Effector memory CD8-positive, alpha-beta T cell (primary cell): ENCODE data around the gene C1QTNF1.
A peak's percentile ranks its signal among the peaks of the same experiment; 100 is the strongest.

ENCODE experiments used
- ATAC-seq: fragments of 150-1000 bp; cut with Tn5 transposase; replicated peaks from 2 replicates; pipeline ENCODE4 v1.10.0; 2021; ENCODE audit warnings: mild to moderate bottlenecking, moderate library complexity
- DNase-seq, 3 experiments: peaks; one replicate each; pipeline ENCODE4 v3.0.0; 2021
- H3K27ac Mint-ChIP-seq, 2 donors: one replicate each; pipeline ENCODE4 v1.8.0; 2022; ENCODE audit warnings: mild to moderate bottlenecking in 2 of 2, mixed read lengths in 2 of 2, moderate library complexity in 2 of 2
- H3K27me3 Mint-ChIP-seq, 2 donors: one replicate each; pipeline ENCODE4 v1.8.0; 2022; ENCODE audit warnings: mixed read lengths in 2 of 2
- H3K36me3 Mint-ChIP-seq: one replicate; pipeline ENCODE4 v1.8.0; 2022; ENCODE audit warnings: mild to moderate bottlenecking, moderate library complexity, mixed read lengths; ENCODE audit not compliant: insufficient read depth
- H3K4me1 Mint-ChIP-seq, 2 donors: one replicate each; pipeline ENCODE4 v1.8.0; 2022; ENCODE audit warnings: low read depth in 2 of 2, mixed read lengths in 2 of 2
- H3K4me3 Mint-ChIP-seq, 2 donors: one replicate each; pipeline ENCODE4 v1.8.0; 2022; ENCODE audit warnings: mild to moderate bottlenecking in 2 of 2, mixed read lengths in 2 of 2, moderate library complexity in 2 of 2
- H3K9me3 Mint-ChIP-seq, 2 donors: one replicate each; pipeline ENCODE4 v1.8.0; 2022; ENCODE audit warnings: mixed read lengths in 2 of 2
- total RNA-seq, 9 experiments: gene quantifications; one replicate each; lab custom pipeline; 2026; lab: John Stamatoyannopoulos, UW

Gene C1QTNF1, protein sequence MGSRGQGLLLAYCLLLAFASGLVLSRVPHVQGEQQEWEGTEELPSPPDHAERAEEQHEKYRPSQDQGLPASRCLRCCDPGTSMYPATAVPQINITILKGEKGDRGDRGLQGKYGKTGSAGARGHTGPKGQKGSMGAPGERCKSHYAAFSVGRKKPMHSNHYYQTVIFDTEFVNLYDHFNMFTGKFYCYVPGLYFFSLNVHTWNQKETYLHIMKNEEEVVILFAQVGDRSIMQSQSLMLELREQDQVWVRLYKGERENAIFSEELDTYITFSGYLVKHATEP
- 0 to 0.54 (median 0.10) reads per million in 9 experiments for total RNA-seq

DNA sequence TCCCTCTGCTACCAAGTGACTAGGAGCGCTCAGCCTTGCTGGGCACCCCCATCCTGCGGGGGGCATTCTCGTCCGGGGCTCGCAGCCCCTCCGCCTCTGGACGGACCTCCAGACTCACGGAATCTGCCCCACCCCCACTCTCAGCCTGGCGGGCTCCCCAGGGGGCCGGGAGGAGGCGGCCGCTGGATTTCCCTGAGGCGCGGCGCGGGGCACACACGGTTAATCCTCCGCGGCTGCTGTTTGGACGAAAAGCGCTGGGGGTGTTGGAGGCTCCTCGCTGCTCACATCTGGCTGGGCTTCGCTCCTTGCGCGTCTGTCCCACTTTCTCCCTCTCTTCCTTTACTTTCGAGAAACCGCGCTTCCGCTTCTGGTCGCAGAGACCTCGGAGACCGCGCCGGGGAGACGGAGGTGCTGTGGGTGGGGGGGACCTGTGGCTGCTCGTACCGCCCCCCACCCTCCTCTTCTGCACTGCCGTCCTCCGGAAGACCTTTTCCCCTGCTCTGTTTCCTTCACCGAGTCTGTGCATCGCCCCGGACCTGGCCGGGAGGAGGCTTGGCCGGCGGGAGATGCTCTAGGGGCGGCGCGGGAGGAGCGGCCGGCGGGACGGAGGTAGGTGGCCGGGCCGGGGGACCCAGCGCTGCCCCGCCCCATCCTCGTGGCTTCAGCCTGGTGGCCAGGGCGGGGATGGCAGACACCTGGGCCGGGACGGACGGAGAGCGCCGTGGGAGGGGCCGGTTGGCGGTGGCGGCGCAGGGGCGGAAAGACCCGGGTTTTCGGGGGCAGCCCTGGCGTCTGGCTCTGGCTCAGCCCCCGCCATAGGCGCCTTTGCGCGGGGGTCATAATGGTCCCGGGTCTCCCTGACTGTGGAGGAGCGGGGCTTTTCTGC, at the start of gene C1QTNF1:
Gene C1QTNF1 (plus strand): TSS at position 284 of the 886 bp plus-strand sequence. CDS start 19,800 bp downstream, outside the sequence.
- Mint-ChIP-seq H3K9me3 (no peaks in the 10 kb centered on the region), H3K4me1 (peaks cover 9 to 12% of the 10 kb centered on the region in 2 donors), H3K4me3 (peak within 1 kb of the TSS; percentile 82 to 94), H3K36me3 (peaks cover 3% of the 10 kb centered on the region), H3K27ac (peak within 1 kb of the TSS; percentile 51 to 83), H3K27me3 (peaks cover 31 to 56% of the 10 kb centered on the region in 2 donors)
- DNase-seq (peak; percentile 25 to 37 (median 25)), ATAC-seq (peak; percentile 84)

DNA sequence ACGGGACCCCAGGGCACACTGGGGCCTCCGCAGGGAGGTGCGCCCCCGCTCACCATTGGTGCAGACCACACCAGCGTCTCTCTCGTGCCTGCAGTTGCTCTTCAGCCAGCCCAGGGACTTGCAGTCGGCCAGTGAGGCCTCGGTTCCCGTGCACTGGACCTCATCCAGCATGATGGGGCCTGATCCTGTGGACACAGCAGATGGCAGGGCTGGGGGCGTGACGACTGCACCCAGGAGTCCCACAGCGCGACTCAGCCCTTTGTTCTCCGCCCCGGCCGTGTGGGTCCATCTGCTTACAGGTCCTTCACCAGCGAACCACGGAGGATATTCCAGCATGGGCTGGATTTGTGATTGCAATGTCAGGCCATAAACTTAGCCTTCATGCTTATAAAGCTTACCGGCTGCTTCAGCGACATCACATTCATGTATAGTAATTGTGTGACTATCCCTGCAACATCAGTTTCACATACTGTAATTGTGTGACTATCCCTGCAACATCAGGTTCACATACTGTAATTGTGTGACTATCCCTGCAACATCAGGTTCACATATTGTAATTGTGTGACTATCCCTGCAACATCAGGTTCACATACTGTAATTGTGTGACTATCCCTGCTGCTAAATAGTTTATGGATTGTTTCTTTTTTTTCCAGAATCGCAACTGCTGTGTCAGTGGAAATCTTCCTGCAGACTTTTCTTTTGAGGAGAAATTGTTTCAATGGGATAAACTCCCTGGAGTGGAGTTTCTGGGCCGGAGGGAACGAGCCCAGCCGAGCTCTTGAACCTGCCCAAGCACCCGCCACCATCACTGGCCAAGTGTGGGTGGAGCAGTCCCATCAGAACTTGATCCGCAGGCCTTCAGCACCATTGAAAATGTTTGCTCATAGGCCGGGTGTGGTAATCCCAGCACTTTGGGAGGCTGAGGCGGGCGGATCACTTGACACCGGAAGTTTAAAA, 49.1 kb upstream of the C1QTNF1 start:
- Mint-ChIP-seq H3K4me1 (peaks cover 4 to 11% of the 10 kb centered on the region in 2 donors), H3K36me3 (peaks cover 7% of the 10 kb centered on the region), H3K9me3 (no peaks in the 10 kb centered on the region), H3K27ac (no peak overlapping the region), H3K4me3 (no peak overlapping the region), H3K27me3 (peaks cover 7 to 26% of the 10 kb centered on the region in 2 donors)
- ATAC-seq, result no peak
- DNase-seq, result no peak

- H3K27ac Mint-ChIP-seq, result peak overlapping the region in 1 of 2 donors; percentile 69
- H3K4me1 Mint-ChIP-seq, result peaks cover 0 to 3% of the 10 kb centered on the region in 2 donors
- H3K36me3 Mint-ChIP-seq, result peaks cover 3% of the 10 kb centered on the region
- H3K9me3 Mint-ChIP-seq, result no peaks in the 10 kb centered on the region
- H3K4me3 Mint-ChIP-seq, result no peak overlapping the region
- DNase-seq (no peak), ATAC-seq (no peak)
- H3K27me3 Mint-ChIP-seq, result peaks cover 0 to 6% of the 10 kb centered on the region in 2 donors
Observed at GRCh38 chr17:78976907-78977680, 46.9 kb upstream of the C1QTNF1 start.

DNA sequence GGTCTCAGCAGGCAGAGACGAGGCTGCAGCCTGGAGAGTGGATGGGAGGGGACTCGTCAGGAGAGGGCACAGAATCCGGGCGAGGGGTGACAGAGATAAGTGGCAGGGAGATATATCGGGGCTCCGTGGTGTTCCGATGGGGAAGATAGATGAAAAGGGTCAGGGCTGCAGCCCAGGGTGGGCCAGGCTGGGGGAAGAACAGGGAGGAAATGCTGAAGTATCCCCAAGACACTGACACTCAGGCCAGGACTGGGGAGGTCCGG, 46.4 kb upstream of the C1QTNF1 start:
- peaks cover 3% of the 10 kb centered on the region for H3K36me3 Mint-ChIP-seq
- H3K4me3 Mint-ChIP-seq, result no peak overlapping the region
- H3K27ac Mint-ChIP-seq, result no peak overlapping the region
- H3K27me3 Mint-ChIP-seq, result peaks cover 0 to 1% of the 10 kb centered on the region in 2 donors
- H3K4me1 Mint-ChIP-seq, result no peaks in the 10 kb centered on the region
- H3K9me3 Mint-ChIP-seq, result no peaks in the 10 kb centered on the region
- DNase-seq (no peak), ATAC-seq (no peak)

- ATAC-seq (no peak), DNase-seq (no peak)
- H3K9me3 Mint-ChIP-seq, result no peaks in the 10 kb centered on the region
- H3K4me3 Mint-ChIP-seq, result no peak overlapping the region
- H3K36me3 Mint-ChIP-seq, result peaks cover 3% of the 10 kb centered on the region
- H3K27ac Mint-ChIP-seq, result no peak overlapping the region
- no peaks in the 10 kb centered on the region for H3K27me3 Mint-ChIP-seq
- H3K4me1 Mint-ChIP-seq, result no peaks in the 10 kb centered on the region
Observed at GRCh38 chr17:78977997-78978973, 45.7 kb upstream of the C1QTNF1 start.

- Mint-ChIP-seq H3K27me3 (no peaks in the 10 kb centered on the region), H3K4me3 (peak within 1 kb of the TSS; percentile 31 to 62), H3K27ac (no peak within 1 kb of the TSS), H3K36me3 (peaks cover 3% of the 10 kb centered on the region), H3K9me3 (no peaks in the 10 kb centered on the region), H3K4me1 (no peaks in the 10 kb centered on the region)
- peak; percentile 43 for ATAC-seq
- DNase-seq, result no peak
Observed at GRCh38 chr17:78979780-78980623, 44.0 kb upstream of the C1QTNF1 start, which contains the start of gene LGALS3BP. Gene LGALS3BP (minus strand): TSS chr17:78979923. CDS start chr17:78977191, 2,732 bp downstream.

- Mint-ChIP-seq H3K4me1 (no peaks in the 10 kb centered on the region), H3K27me3 (no peaks in the 10 kb centered on the region), H3K9me3 (no peaks in the 10 kb centered on the region), H3K36me3 (peaks cover 3% of the 10 kb centered on the region), H3K4me3 (no peak overlapping the region), H3K27ac (no peak overlapping the region)
- DNase-seq (no peak), ATAC-seq (no peak)
Observed at GRCh38 chr17:78980624-78980972, 43.4 kb upstream of the C1QTNF1 start.

- Mint-ChIP-seq H3K36me3 (no peaks in the 10 kb centered on the region), H3K4me1 (no peaks in the 10 kb centered on the region), H3K27me3 (no peaks in the 10 kb centered on the region), H3K9me3 (no peaks in the 10 kb centered on the region), H3K4me3 (no peak overlapping the region), H3K27ac (no peak overlapping the region)
- ATAC-seq (no peak), DNase-seq (no peak)
Observed at GRCh38 chr17:78981010-78981888, 42.7 kb upstream of the C1QTNF1 start.

DNA sequence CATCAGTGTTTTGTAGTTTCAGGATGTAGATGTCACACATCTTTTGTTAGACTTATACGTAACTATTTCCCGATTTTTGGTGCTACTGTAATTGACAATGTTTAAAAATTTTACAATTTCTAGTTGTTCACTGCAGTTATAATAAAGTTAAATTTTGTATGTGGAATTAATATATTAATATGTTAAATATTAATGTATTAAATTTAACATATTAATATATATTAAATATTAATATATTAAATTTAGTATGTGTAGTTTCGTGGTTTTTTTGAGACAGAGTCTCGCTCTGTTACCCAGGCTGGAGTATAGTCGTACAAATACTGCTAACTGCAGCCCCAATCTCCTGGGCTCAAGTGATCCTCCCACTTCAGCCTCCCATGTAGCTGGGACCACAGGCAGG, 38.6 kb upstream of the C1QTNF1 start:
- H3K27ac Mint-ChIP-seq, result no peak overlapping the region
- peaks cover 21% of the 10 kb centered on the region for H3K36me3 Mint-ChIP-seq
- H3K27me3 Mint-ChIP-seq, result no peaks in the 10 kb centered on the region
- H3K4me3 Mint-ChIP-seq, result no peak overlapping the region
- no peaks in the 10 kb centered on the region for H3K9me3 Mint-ChIP-seq
- DNase-seq (no peak), ATAC-seq (no peak)
- peaks cover 6 to 9% of the 10 kb centered on the region in 2 donors for H3K4me1 Mint-ChIP-seq

- DNase-seq, result no peak
- peaks cover 6 to 9% of the 10 kb centered on the region in 2 donors for H3K4me1 Mint-ChIP-seq
- H3K27ac Mint-ChIP-seq, result no peak overlapping the region
- peak; percentile 52 for ATAC-seq
- no peak overlapping the region for H3K4me3 Mint-ChIP-seq
- H3K27me3 Mint-ChIP-seq, result no peaks in the 10 kb centered on the region
- peaks cover 27% of the 10 kb centered on the region for H3K36me3 Mint-ChIP-seq
- H3K9me3 Mint-ChIP-seq, result no peaks in the 10 kb centered on the region
Observed at GRCh38 chr17:78986048-78986648, 37.8 kb upstream of the C1QTNF1 start.
